ENCODE data around the gene CLEC2B.

CLEC2B gene

DNA sequence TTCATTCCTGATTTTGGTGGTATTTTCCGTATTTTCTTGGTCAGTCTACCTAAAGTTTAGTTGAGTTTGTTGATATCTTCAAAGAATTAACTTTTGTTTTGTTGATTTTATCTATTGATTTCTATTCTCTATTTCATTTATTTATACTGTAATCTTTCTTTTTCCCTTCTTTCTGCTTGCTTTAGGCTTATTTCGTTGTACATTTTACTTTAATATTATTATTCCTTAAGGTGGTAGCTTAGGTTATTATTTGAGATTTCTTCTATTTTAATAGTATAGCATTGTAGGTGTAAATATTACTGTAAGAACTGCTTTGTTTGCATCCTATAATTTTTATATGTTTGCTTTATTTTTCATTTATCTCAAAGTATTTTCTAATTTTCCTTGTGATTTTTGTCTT, 63.3 kb downstream of the CLEC2B start:
- no peak for DNase-seq

All from activated CD8-positive, alpha-beta memory T cell treated with anti-CD3 and anti-CD28 coated beads for 24 hours (primary cell).